Measurements from ENCODE around the gene G2E3. TPM values are rescaled to one million over a fixed set of nuclear protein-coding genes. Genes with fewer than 3 reads are reported as not detected.

G2E3 gene
- total RNA-seq, 1 donor: 11.9 TPM

DNA sequence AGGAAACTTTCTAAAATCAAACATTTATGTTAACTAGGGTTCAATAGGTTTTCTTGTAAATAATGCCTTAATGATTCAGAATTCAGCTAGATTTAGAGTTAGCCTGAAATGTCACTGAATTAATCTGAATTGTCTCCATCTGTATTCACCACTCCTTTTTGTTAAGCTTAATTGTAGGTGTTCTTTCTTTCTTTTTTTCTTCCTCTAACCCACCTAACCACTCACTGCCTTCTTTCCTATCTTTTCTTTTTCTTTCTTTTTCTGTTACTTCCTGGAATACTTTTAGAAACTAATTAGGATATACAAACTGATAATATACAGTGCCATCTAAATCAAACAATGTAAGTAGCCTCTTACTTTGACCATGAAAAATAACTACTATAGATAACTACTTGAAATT, 29.9 kb downstream of the G2E3 start:
- H3K79me2 ChIP-seq (ENCODE audit: insufficient read depth, low read length): peaks cover 71% of the 10 kb centered on the region
- H3K9me3 ChIP-seq (ENCODE audit: low read depth, low read length): no peaks in the 10 kb centered on the region
- no peak overlapping the region for H3K4me2 ChIP-seq (ENCODE audit: insufficient read depth, low read length)
- no peak overlapping the region for H3K27ac ChIP-seq (ENCODE audit: low read depth, low read length)
- DNase-seq (ENCODE audit: insufficient read length, low spot score, missing footprints): no peak
- no peaks in the 10 kb centered on the region for H3K27me3 ChIP-seq (ENCODE audit: insufficient read depth, low read length)
- peaks cover 39% of the 10 kb centered on the region for H3K36me3 ChIP-seq (ENCODE audit: insufficient read depth, low read length)
- no peak for TF ChIP-seq CTCF (IDR thresholded peaks at IDR 0.05; ENCODE audit: extremely low read depth, low read depth, low read length)
- H3K4me1 ChIP-seq (ENCODE audit: insufficient read depth, low read length): no peaks in the 10 kb centered on the region
- no peak overlapping the region for H2AFZ ChIP-seq (ENCODE audit: low read length)
- peaks cover 3% of the 10 kb centered on the region for H4K20me1 ChIP-seq (ENCODE audit: insufficient read depth, low read length)
- no peak overlapping the region for H3K4me3 ChIP-seq (ENCODE audit: insufficient read depth, low read length)

- Histone ChIP-seq H3K4me1 (ENCODE audit: insufficient read depth, low read length) (no peaks in the 10 kb centered on the region), H3K36me3 (ENCODE audit: insufficient read depth, low read length) (peaks cover 36% of the 10 kb centered on the region), H3K4me2 (ENCODE audit: insufficient read depth, low read length) (no peak overlapping the region), H3K4me3 (ENCODE audit: insufficient read depth, low read length) (no peak overlapping the region), H3K27ac (ENCODE audit: low read depth, low read length) (no peak overlapping the region), H4K20me1 (ENCODE audit: insufficient read depth, low read length) (no peaks in the 10 kb centered on the region), H3K79me2 (ENCODE audit: insufficient read depth, low read length) (peaks cover 7% of the 10 kb centered on the region), H3K9me3 (ENCODE audit: low read depth, low read length) (no peaks in the 10 kb centered on the region), H3K27me3 (ENCODE audit: insufficient read depth, low read length) (no peaks in the 10 kb centered on the region), H2AFZ (ENCODE audit: low read length) (no peak overlapping the region)
- DNase-seq (ENCODE audit: insufficient read length, low spot score, missing footprints): no peak
- TF ChIP-seq CTCF (IDR thresholded peaks at IDR 0.05; ENCODE audit: extremely low read depth, low read depth, low read length): no peak
Observed at GRCh38 chr14:30596935-30597334, 38.0 kb downstream of the G2E3 start.

GRCh38 chr14:30597504-30597903, 38.5 kb downstream of the G2E3 start:
- H3K4me1 ChIP-seq (ENCODE audit: insufficient read depth, low read length): no peaks in the 10 kb centered on the region
- no peaks in the 10 kb centered on the region for H4K20me1 ChIP-seq (ENCODE audit: insufficient read depth, low read length)
- H3K79me2 ChIP-seq (ENCODE audit: insufficient read depth, low read length): peaks cover 7% of the 10 kb centered on the region
- H3K27me3 ChIP-seq (ENCODE audit: insufficient read depth, low read length): no peaks in the 10 kb centered on the region
- H3K4me3 ChIP-seq (ENCODE audit: insufficient read depth, low read length): no peak overlapping the region
- H3K27ac ChIP-seq (ENCODE audit: low read depth, low read length): no peak overlapping the region
- no peak for TF ChIP-seq CTCF (IDR thresholded peaks at IDR 0.05; ENCODE audit: extremely low read depth, low read depth, low read length)
- DNase-seq (ENCODE audit: insufficient read length, low spot score, missing footprints): no peak
- no peaks in the 10 kb centered on the region for H3K9me3 ChIP-seq (ENCODE audit: low read depth, low read length)
- no peak overlapping the region for H3K4me2 ChIP-seq (ENCODE audit: insufficient read depth, low read length)
- no peak overlapping the region for H2AFZ ChIP-seq (ENCODE audit: low read length)
- H3K36me3 ChIP-seq (ENCODE audit: insufficient read depth, low read length): peaks cover 41% of the 10 kb centered on the region

- DNase-seq (ENCODE audit: insufficient read length, low spot score, missing footprints): no peak
- no peaks in the 10 kb centered on the region for H3K4me1 ChIP-seq (ENCODE audit: insufficient read depth, low read length)
- H3K4me2 ChIP-seq (ENCODE audit: insufficient read depth, low read length): no peak overlapping the region
- peaks cover 58% of the 10 kb centered on the region for H3K36me3 ChIP-seq (ENCODE audit: insufficient read depth, low read length)
- H4K20me1 ChIP-seq (ENCODE audit: insufficient read depth, low read length): no peaks in the 10 kb centered on the region
- no peak for TF ChIP-seq CTCF (IDR thresholded peaks at IDR 0.05; ENCODE audit: extremely low read depth, low read depth, low read length)
- no peak overlapping the region for H3K27ac ChIP-seq (ENCODE audit: low read depth, low read length)
- peaks cover 4% of the 10 kb centered on the region for H3K79me2 ChIP-seq (ENCODE audit: insufficient read depth, low read length)
- H2AFZ ChIP-seq (ENCODE audit: low read length): no peak overlapping the region
- H3K9me3 ChIP-seq (ENCODE audit: low read depth, low read length): no peaks in the 10 kb centered on the region
- H3K27me3 ChIP-seq (ENCODE audit: insufficient read depth, low read length): no peaks in the 10 kb centered on the region
- no peak overlapping the region for H3K4me3 ChIP-seq (ENCODE audit: insufficient read depth, low read length)
Observed at GRCh38 chr14:30600922-30601918, 42.3 kb downstream of the G2E3 start.

Data from osteoblast (primary cell).